ENCODE measurements around the gene PEX10.

PEX10 gene

DNA sequence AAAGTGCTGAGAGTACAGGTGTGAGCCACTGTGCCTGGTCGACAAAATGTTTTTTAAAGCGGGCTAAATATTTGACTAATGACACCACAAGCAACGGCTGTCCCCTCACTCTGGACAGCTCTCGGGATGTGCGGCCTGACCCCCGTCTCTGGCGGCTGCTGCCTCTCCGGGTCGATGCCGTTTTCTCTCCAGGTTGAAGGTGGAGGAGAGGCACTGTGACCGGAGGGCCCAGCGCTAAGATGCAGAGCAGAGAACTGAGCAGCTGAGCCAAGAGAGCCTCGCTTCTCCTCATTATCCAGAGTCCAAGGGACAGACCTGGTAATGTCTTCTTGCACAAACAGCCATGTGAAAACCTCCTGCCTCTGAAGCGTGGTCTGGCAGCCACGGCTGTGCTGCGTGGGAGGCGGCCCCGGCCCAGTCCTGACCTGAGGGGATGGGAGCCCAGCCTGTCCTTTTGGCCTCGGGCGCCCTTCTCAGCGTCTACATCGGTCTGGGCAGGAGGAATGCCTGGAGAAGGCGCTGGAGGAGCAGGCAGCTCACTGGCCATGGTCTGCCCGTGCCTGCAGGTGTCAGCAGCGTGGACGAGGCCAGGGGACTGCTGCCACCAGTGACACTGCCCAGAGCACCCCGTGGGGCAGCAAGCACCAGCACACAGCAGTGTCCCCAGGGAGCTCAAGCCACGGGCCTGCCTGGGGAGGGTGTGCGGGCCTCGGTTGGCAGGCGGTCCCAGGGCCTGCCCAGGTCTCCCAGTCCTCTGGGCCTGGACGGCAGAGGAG is 31.4 kb downstream of the PEX10 start:
- no peak overlapping the region for H3K4me3 ChIP-seq (ENCODE audit: low read depth, low read length)
- DNase-seq (ENCODE audit: low read depth) = no peak
- TF ChIP-seq, protein P1, sequence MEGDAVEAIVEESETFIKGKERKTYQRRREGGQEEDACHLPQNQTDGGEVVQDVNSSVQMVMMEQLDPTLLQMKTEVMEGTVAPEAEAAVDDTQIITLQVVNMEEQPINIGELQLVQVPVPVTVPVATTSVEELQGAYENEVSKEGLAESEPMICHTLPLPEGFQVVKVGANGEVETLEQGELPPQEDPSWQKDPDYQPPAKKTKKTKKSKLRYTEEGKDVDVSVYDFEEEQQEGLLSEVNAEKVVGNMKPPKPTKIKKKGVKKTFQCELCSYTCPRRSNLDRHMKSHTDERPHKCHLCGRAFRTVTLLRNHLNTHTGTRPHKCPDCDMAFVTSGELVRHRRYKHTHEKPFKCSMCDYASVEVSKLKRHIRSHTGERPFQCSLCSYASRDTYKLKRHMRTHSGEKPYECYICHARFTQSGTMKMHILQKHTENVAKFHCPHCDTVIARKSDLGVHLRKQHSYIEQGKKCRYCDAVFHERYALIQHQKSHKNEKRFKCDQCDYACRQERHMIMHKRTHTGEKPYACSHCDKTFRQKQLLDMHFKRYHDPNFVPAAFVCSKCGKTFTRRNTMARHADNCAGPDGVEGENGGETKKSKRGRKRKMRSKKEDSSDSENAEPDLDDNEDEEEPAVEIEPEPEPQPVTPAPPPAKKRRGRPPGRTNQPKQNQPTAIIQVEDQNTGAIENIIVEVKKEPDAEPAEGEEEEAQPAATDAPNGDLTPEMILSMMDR (IDR thresholded peaks at IDR 0.05; ENCODE audit: insufficient read depth, low read depth, low read length, missing control alignments) = no peak

DNA sequence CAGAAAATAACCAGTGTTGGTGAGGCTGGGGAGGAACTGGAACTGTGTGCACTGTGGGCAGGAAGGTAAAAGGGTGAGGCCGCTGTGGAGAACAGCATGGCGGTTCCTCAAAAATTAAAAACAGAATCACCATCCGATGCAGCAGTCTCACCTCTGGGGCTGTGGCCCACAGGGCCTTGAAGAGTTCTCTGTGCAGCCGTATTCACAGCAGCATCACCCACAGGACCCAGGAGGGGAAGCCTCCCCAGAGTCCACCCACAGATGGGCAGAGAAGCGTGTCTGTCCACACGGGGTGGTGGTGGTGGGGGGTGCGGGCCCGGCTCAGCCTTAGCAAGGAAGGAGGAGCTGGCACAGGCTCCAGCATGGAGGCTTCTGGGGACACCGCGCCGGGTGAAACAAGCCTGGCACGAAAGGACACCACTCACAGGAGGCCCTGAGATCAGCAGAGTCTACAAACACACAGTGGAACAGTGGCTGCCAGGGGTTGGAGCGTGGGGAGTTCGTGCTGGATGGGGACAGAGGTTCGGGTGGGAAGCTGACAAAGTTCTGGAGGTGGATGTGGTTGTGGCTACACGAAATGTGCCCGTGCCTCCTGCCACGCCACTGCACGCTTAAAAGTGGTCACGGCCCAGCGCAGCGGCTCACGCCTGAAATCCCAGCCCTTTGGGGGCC is 32.5 kb downstream of the PEX10 start:
- TF ChIP-seq, protein P1 (IDR thresholded peaks at IDR 0.05; ENCODE audit: insufficient read depth, low read depth, low read length, missing control alignments) = no peak
- DNase-seq (ENCODE audit: low read depth) = no peak
- no peak overlapping the region for H3K4me3 ChIP-seq (ENCODE audit: low read depth, low read length)

DNA sequence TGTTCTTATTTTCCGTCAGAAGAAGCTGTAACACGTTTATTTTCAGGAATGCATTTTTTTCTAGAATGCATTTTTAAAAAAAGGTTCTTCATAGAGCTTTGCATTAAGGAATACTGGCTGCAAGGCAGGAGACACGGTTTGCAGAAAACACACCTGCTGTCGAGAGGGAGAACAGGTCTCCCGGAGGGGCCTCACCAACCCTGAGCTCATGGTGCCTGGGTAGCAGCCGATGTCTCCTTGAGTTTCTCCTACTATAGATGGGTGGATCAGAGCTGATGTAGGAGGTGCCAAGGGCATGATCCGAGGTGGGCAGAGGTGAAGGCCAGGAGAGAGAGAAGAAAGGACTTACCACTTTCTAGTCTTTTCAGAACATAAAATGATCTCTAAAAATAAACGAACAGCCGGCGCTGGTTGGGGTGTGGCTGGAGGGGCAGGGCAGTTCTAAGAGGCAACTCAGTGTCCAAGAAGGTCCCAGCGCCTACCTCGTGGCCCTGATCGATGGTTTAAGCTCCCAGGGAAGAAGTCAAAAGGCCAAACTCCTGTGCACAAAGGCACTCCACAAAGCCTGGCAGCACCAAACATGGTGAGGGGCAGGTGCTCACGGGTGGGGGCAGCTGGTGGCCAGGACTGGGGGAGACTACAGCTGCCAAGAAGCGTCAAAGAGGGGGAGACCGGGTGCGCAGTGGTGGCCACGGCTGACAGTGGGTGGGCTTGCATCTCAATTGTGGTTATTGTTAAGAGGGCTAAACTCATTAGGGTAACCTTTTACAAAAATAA is 33.2 kb downstream of the PEX10 start:
- DNase-seq (ENCODE audit: low read depth) = no peak
- TF ChIP-seq, protein P1 (IDR thresholded peaks at IDR 0.05; ENCODE audit: insufficient read depth, low read depth, low read length, missing control alignments) = no peak
- H3K4me3 ChIP-seq (ENCODE audit: low read depth, low read length) = no peak overlapping the region

DNA sequence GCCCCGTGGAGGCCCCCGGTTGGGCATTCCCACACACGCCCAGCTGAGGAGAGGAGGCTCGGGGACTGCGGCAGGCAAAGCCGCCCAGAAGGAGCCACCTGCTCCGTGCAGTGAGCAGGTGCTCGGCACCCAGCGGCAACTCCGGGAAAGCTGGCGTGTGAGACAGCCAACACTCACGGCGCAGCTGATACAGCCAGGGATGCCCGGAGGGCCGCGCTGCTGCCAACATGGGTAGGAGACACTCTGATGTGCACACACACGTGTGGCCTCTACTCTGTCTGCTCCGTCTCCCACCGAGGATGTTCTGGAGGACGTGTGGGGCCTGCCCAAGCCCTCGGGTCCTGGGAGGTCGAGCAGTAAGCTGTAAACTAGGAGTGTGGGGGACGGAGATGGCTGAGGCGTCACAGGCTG is 33.9 kb downstream of the PEX10 start:
- DNase-seq (ENCODE audit: low read depth) = no peak
- TF ChIP-seq, protein P1 (IDR thresholded peaks at IDR 0.05; ENCODE audit: insufficient read depth, low read depth, low read length, missing control alignments) = no peak
- no peak overlapping the region for H3K4me3 ChIP-seq (ENCODE audit: low read depth, low read length)

DNA sequence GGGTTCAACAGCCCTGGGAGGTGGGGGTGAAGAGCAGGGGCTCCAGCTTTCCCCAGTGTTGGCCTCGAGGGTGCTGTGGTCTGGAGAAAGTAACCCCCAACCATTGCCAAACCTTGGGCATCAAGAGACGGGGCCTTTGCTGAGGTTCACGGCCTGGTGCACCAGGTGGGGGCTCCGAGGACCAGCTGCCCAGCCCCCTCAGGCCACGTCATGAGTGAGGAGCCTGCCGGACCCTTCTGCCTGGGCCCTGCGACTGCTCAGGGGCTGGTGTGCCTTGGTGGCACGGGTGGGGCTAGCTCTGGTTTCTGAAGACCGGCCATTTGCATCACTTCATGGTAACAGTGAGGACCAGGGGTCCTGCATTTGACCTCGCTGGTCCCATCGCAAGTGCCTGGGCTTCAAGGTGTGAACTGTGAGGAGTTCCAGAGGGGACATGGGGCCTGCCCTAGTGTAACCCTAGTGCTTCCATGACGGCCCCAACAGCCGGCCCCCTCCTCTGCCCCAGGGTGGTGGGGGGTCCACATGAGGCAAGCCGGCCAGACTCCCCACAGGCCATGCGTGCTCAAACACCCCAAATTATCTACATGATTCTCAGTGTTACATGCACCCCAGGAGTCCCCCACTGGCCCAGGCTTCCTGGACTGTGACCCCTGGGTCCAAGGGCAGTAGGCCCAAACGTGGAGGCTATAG is 34.5 kb downstream of the PEX10 start:
- DNase-seq (ENCODE audit: low read depth) = no peak
- H3K4me3 ChIP-seq (ENCODE audit: low read depth, low read length) = no peak overlapping the region
- TF ChIP-seq, protein P1 (IDR thresholded peaks at IDR 0.05; ENCODE audit: insufficient read depth, low read depth, low read length, missing control alignments) = no peak

DNA sequence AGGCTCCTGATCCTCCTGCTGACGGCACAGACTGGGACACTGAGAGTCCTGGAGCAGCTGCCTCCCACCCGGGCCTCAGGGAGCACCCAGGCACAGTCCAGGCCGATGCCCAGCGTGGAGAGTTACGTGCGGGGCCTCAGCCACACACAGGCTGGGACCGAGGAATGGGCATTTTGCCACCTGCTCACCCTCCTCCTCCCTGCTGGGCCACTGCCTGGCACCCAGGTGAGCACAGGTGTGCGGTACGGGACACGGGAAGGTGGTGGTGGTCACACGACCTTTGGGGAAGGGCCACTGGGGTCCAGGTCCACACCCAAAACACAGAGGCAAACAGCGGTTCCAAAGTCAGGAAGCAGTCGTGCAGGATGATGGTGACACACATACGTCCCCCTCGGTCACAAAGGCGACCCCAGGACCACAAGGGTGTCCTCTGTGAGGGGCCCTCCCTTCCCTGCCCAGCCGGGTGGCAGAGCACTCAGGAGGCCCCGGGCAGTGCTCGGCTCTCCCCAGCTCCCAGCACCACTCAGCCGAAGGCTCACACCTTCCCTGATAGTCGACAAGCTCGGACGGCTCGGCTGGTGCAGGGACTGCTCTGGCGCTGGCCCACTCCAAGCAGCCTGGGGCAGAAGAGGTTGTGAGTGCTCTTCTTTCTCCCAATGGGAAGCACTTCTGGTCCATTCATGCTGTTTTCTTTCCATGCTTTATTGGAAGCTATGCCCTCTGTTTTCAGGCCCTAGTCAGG is 35.3 kb downstream of the PEX10 start:
- no peak overlapping the region for H3K4me3 ChIP-seq (ENCODE audit: low read depth, low read length)
- no peak for DNase-seq (ENCODE audit: low read depth)
- TF ChIP-seq, protein P1 (IDR thresholded peaks at IDR 0.05; ENCODE audit: insufficient read depth, low read depth, low read length, missing control alignments) = no peak

Measured in GM12865 (cell line).